Measurements from ENCODE around the gene PTPRA. TPM values are rescaled to one million over a fixed set of nuclear protein-coding genes. Genes with fewer than 3 reads are reported as not detected.
A peak's percentile ranks its signal among the peaks of the same experiment; 100 is the strongest.

PTPRA gene
- total RNA-seq, 2 experiments from 2014 or later = 33.3 to 47.2 TPM

DNA sequence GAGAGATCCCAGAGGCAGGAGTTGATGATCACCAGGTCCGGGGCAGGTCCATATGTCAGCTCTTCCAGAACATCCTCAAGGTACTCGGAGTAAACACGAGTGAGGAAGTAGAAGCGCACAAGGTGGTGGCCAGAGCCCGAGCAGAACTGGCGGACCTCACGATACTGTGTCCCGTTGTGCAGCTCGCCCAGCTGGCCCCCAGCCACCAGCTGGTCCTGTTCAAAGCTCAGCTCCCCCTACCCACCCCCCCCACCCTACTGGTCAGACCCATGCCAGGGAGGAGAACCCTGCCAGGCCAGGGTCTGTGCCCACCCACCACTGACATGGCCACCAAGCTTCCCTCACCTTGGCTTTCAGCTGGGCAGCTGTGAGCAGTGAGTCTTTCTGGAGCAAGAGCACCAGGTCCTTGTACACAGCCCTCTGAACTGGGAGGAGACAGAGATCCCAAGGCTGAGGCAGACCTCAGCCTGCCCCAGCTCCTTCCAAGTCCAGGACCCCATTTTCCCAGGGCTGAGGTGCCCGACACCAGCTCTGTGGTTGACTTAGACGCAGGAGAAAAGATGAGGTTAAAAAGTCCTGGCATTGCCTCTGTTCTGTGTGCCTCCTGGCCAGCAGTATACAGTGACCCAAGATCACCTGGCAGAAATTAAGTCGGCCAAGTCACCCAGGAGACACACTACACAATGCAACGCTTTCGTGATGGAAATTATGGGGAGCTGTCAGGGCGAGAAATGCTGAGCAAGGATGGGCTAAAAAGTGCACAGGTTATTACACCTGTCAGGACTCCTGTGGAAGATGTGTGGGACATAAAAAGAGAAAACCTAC is 34.2 kb upstream of the PTPRA start:
- Histone ChIP-seq H3K4me3 (ENCODE audit: low read depth, low read length, poor library complexity, severe bottlenecking) (no peak overlapping the region), H3K9me2 (ENCODE audit: insufficient read depth, low read length) (no peaks in the 10 kb centered on the region), H3K4me1 (ENCODE audit: insufficient read depth, low read length, poor library complexity, severe bottlenecking) (peaks cover 10% of the 10 kb centered on the region), H4K20me1 (ENCODE audit: insufficient read depth, low read length) (no peaks in the 10 kb centered on the region), H2AFZ (ENCODE audit: low read length) (no peak overlapping the region), H3K27ac (ENCODE audit: low read depth, low read length, poor library complexity, severe bottlenecking) (no peak overlapping the region), H3K9me3 (ENCODE audit: low read length) (no peaks in the 10 kb centered on the region), H3K36me3 (ENCODE audit: insufficient read depth, low read length) (no peaks in the 10 kb centered on the region), H3K79me2 (ENCODE audit: insufficient read depth, low read depth, low read length) (no peaks in the 10 kb centered on the region), H3K4me2 (ENCODE audit: low read length) (no peak overlapping the region)
- DNase-seq (ENCODE audit: low spot score) = no peak
- TF ChIP-seq CTCF (conservative IDR thresholded peaks at IDR 0.05; ENCODE audit: low read length) (no peak), EZH2phosphoT487 (IDR thresholded peaks at IDR 0.05; ENCODE audit: borderline replicate concordance, low read depth, low read length) (no peak)
- BruUV-seq (replicated peaks) = no TSS peak
- ChIA-PET POLR2A (no interaction called here), CTCF (ENCODE audit: unreplicated experiment) (no interaction called here)
- intact Hi-C loops (cut with micrococcal nuclease; ENCODE audit: unreplicated experiment) = no loop called here

- Histone ChIP-seq H3K4me3 (ENCODE audit: low read depth, low read length, poor library complexity, severe bottlenecking) (peak overlapping the region; percentile 92), H3K9me3 (ENCODE audit: low read length) (no peaks in the 10 kb centered on the region), H3K4me2 (ENCODE audit: low read length) (peak overlapping the region; percentile 85), H2AFZ (ENCODE audit: low read length) (peak overlapping the region; percentile 99; the same call in 1 of the 2 replicates), H3K4me1 (ENCODE audit: insufficient read depth, low read length, poor library complexity, severe bottlenecking) (peaks cover 10% of the 10 kb centered on the region), H4K20me1 (ENCODE audit: insufficient read depth, low read length) (no peaks in the 10 kb centered on the region), H3K27ac (ENCODE audit: low read depth, low read length, poor library complexity, severe bottlenecking) (no peak overlapping the region), H3K9me2 (ENCODE audit: insufficient read depth, low read length) (no peaks in the 10 kb centered on the region), H3K79me2 (ENCODE audit: insufficient read depth, low read depth, low read length) (no peaks in the 10 kb centered on the region), H3K36me3 (ENCODE audit: insufficient read depth, low read length) (no peaks in the 10 kb centered on the region)
- BruUV-seq (replicated peaks) = no TSS peak
- ChIA-PET POLR2A (no interaction called here), CTCF (ENCODE audit: unreplicated experiment) (no interaction called here)
- no peak for TF ChIP-seq EZH2phosphoT487 (IDR thresholded peaks at IDR 0.05; ENCODE audit: borderline replicate concordance, low read depth, low read length)
- TF ChIP-seq CTCF (conservative IDR thresholded peaks at IDR 0.05; ENCODE audit: low read length) = no peak
- intact Hi-C loops (cut with micrococcal nuclease; ENCODE audit: unreplicated experiment) = no loop called here
- no peak for DNase-seq (ENCODE audit: low spot score)
These were observed 33.5 kb upstream of the PTPRA start for GRCh38 chr20:2839732-2840137.
